T-helper 22 cell (primary cell): ENCODE data around the gene VCPKMT.
"Not testable (repeated sequence)": the region's sequence is repeated elsewhere in the genome, so short reads cannot be mapped to it uniquely, and the experiment has no call there.

Experiments
- DNase-seq: peaks from one replicate; pipeline ENCODE4 v3.0.0-alpha.2; 2020; ENCODE audit warnings: low read depth

The VCPKMT gene

GRCh38 chr14:50092006-50092555 is 24.3 kb downstream of the VCPKMT start:
- DNase-seq, result no peak

GRCh38 chr14:50091240-50091913 is 25.0 kb downstream of the VCPKMT start:
- DNase-seq, result no peak

GRCh38 chr14:50089208-50089607 is 27.2 kb downstream of the VCPKMT start:
- DNase-seq, result no peak

GRCh38 chr14:50088731-50089130 is 27.6 kb downstream of the VCPKMT start:
- no peak for DNase-seq

DNA sequence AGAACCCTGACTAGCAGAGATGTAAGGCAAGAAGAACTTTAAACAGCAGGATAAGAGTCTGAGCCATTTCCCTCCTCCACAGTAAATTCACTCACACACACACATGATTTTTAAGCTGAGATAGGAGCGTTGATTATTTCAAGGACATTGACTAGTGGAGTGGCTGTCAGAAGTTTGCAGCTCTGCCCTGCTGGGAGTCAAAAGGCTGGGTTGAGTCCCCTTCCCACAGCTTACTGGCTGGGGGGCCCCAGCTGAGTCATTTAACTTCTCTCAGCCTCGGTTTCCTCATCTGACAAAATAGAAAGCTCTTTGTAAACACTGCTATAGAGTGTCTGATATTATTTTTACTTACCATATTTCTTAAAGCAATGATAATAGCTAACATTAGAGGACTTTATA is 28.3 kb downstream of the VCPKMT start:
- no peak for DNase-seq

DNA sequence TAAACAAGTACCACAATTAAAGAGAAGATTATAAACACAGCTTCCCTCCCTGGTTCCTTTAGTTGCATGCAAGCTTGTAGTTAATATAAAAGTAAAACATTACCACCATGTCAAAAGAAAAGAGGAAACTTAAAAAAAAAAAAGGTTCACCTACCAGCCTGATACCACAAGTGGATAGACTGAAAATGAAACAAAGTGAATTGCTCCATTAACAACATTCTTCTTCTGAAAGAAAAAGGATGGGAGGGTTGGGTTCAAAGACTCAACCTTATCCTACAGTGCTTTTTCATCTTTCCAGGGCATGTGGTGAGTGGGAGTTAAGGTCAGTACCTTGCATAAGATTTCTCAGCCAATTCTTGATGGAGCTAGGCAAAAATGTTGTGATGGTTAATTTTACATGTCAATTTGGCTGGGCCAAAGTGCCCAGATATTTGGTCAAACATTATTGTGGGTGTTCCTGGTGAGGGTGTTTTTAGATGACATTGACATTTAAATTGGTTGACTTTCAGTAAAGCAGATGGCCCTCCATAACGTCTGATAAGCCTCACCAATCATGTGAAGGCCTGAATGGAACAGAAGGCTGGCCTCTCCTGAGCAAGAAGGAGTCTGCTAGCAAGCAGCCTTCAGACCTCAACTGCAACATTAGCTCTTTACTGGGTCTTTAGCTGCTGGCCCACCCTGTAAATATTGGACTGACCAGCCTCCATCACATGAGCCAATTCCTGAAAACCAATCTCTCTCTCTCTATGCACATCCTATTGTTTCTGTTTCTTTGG is 28.8 kb downstream of the VCPKMT start:
- DNase-seq, result no peak

- DNase-seq, result no peak
These were observed 30.1 kb downstream of the VCPKMT start for GRCh38 chr14:50086321-50086711.

- DNase-seq, result no peak
These were observed 30.6 kb downstream of the VCPKMT start for GRCh38 chr14:50085570-50086320.

DNA sequence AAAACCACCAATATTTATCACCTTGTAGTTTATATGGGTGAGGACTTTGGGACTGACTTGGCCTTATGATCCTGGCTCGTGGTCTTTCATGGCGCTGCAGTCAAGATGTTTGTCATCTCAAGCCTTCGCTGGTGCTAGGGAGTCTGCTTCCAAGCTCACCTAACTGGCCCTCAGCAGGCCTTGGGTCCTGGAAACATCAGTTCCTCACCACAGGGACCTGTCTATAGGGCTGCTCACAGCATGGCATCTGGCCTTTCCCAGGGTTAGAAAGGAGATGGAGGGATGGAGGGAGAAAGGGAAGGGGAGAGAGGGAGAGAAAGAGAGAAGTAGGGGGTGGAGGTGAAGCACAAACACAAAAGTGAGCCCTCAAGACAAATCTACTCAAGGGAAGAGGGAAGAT is 31.7 kb downstream of the VCPKMT start:
- no peak for DNase-seq

DNA sequence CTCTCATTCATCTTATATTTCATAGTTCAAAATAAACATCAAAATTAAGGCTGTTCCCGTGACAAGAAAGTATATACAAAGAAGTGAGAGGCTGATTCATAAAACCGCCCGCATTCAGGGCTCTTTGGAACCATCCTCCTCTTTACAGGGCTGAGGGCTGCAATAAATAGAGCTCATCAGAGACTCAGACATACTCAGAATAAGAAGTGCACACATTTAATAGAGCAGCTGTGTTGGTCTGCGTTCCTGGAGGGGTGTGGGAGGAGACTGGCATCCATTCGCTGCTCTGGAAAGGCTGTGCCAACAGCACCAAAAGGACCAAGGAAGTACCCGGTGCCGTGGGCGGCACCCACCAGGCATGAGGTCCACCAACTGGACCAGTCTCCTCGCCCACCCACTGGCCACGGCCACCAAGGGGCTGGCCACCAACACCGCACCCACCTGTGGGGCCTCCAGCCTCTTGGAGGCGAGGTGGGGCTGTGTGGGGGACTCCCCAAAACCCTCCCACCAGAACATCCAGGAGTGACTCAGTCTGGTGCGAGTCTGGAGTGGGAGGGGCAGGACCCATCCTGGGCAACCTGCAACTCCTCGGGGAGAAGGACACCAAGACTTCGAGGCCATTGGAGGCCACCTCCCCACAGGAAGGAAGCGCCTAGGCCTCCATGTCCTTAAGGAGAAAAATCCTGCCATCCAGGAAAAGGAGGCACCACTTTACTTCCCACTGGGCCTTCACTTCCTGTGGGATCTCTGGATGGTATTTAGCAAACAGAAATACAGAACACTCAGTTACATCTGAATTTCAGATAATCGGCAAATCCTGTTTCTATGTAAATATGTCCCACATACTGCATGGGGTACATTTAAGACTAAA is 32.7 kb downstream of the VCPKMT start:
- DNase-seq, result peak; percentile 59

DNA sequence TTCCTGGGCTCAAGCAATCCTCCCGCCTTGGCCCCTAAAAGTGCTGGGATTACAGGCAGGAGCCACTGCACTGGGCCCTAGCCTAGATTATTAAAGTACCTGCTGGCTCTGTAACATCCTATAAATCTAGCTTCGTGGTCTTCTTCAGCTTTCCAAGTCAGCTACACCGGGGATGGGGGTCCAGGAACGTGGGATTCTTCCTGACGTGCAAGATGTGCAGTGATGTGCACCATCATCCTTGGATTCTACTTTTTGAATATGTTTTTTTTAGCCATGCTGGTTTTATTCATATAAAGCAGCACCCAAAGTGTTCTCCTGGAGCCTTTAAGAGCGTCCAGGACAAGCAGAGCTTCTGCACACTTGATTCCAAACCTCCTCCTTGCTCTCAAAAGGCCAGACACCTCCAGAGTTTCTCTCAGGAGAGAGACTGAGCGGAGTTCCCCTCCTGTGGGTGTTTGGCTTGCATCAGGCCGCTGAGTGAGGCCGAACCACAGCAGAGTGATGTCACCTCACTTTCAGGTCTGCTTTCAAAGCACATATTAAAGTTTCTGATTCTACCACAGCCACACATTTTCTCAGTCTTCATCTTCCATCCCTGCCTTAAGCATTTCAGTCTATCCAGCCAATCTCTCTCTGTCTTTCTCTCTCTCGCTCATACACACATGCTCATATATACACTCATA is 33.4 kb downstream of the VCPKMT start:
- peak; percentile 83 for DNase-seq

DNA sequence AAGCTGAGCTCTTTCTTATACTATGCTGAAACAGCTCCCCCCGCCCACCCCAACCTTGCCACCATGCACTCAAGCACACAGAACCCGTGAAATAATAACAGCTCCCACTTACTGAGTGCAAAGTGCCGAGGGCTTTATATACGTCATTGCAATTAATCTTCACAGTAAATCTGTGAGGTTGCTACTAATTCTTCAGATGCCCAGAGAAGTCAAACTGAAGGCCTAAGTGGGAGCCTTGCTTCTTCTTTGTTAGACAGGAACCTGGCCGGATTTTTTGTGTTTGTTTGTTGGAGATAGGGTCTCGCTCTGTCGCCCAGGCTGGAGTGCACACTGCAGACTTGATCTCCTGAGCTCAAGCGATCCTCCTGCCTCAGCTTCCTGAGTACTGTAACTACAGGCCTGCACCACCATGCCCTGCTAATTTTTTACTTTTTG is 34.0 kb downstream of the VCPKMT start:
- DNase-seq, result peak; percentile 69

- not testable (repeated sequence) for DNase-seq
These were observed 37.3 kb downstream of the VCPKMT start for GRCh38 chr14:50079103-50079502.

GRCh38 chr14:50073663-50074062 is 42.7 kb downstream of the VCPKMT start:
- not testable (repeated sequence) for DNase-seq

DNA sequence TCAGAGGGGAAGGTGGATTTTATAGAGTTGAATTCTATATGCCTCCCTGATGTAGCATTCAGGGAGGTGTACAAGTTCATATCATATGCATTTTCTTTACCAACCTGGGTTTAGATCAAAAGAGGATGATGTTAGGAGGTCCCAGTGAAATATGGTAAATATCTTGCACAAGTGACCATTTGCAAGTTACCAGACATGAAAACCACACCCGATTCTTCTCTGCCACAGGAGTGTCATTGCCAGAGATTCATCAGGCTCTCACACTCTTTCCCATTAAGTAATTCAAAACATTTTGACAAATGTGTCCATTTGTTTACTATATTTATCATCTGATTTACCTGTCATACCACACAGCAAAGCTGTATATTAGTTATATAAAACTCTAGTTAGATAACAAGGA is 44.0 kb downstream of the VCPKMT start:
- no peak for DNase-seq

DNA sequence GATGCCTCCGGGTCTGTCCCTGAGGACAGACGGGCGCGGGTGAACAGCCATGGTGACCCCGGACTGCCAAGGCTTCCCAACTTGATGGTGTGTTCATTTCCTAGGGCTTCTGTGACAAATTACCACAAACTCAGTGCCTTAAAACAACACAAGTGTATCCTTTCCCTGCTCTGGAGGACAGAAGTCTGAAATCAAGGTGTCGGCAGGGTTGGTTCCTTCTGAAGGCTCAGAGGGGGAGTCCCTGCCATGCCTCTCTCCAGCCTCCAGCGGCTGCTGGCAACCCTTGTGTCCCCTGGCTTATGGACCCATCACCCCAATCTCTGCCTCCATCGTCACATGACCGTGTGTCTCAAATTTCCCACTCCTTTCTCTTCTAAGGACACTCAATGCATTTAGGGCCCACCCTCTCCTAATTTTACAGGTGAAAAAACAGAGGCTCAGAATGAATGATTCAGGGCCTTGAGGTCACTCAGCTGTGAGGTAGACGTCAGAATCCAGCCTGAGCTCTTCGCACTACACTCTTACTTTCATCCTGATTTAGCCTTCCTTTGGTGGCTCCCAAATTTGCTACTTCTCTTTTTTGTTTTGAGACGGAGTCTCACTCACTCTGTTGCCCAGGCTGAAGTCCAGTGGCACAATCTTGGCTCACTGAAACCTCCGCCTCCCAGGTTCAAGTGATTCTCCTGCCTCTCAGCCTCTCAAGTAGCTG is 45.4 kb downstream of the VCPKMT start:
- no peak for DNase-seq

GRCh38 chr14:50070230-50070629 is 46.1 kb downstream of the VCPKMT start:
- DNase-seq, result no peak

DNA sequence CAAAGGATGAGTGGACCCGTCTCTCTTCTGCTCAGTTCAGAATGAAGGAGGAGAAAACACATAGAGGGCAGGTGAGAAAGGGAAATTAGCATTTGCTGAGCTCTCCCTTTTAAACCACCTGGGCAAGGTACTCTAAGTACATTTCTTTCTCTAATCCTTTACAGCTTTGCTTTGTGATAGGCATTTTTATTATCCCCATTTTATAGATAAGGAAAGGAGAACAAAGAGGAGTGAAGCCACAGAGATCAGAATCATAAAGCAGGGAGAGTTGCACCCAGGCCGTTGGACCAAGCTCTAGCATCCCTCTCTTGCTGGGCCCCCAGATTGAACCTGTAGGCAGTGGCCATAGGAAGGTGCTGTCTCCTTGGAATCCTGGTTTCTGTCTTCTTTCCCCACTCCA is 47.0 kb downstream of the VCPKMT start:
- no peak for DNase-seq

- no peak for DNase-seq
These were observed 47.9 kb downstream of the VCPKMT start for GRCh38 chr14:50068496-50068895.

- no peak for DNase-seq
These were observed 48.5 kb downstream of the VCPKMT start for GRCh38 chr14:50067723-50068495.
